CD4-positive, CD25-positive, alpha-beta regulatory T cell (primary cell): ENCODE results near the gene IL12RB1. TPM values are rescaled to one million over a fixed set of nuclear protein-coding genes. Genes with fewer than 3 reads are reported as not detected.
"Not testable (repeated sequence)": the region's sequence is repeated elsewhere in the genome, so short reads cannot be mapped to it uniquely, and the experiment has no call there.

Source experiments
- ATAC-seq, 2 donors: fragments of 150-1000 bp; cut with Tn5 transposase; one replicate each; pipeline ENCODE4 v1.10.0; 2021; ENCODE audit warnings: low read depth in 2 of 2, moderate number of reproducible peaks in 2 of 2, moderate library complexity in 1 of 2
- DNase-seq, 3 donors: peaks; one replicate each; pipeline versions ENCODE4 v3.0.0 to v3.0.0-alpha.2; 2012 to 2022; ENCODE audit warnings: mixed read lengths in 1 of 3
- H3K27ac ChIP-seq: one replicate; pipeline ENCODE4 v1.7.0; 2013; ENCODE audit warnings: mild to moderate bottlenecking, low read length; ENCODE audit not compliant: insufficient read depth, poor library complexity, severe bottlenecking
- H3K27me3 ChIP-seq: one replicate; pipeline ENCODE4 v1.7.0; 2013; ENCODE audit warnings: low read length; ENCODE audit not compliant: control insufficient read depth, insufficient read depth
- H3K36me3 ChIP-seq: one replicate; pipeline ENCODE4 v1.7.0; 2013; ENCODE audit warnings: mild to moderate bottlenecking, low read length, moderate library complexity; ENCODE audit not compliant: control insufficient read depth, insufficient read depth
- H3K4me1 ChIP-seq: 2 replicates; pipeline ENCODE4 v1.7.0; 2013; ENCODE audit warnings: mild to moderate bottlenecking, low read length; ENCODE audit not compliant: insufficient read depth, control insufficient read depth, poor library complexity, severe bottlenecking
- H3K4me3 ChIP-seq: one replicate; pipeline ENCODE4 v1.7.0; 2013; ENCODE audit warnings: low read depth, mild to moderate bottlenecking, low read length, moderate library complexity
- H3K9me3 ChIP-seq, 2 experiments: 1 replicate in 1 of 2; 2 replicates in 1 of 2; pipeline ENCODE4 v1.7.0; 2013; ENCODE audit warnings: low read length in 2 of 2, mild to moderate bottlenecking in 1 of 2, moderate library complexity in 1 of 2; ENCODE audit not compliant: control insufficient read depth in 2 of 2
- H3K27ac Mint-ChIP-seq, 3 donors: one replicate each; pipeline ENCODE4 v1.8.0; 2020 to 2022; ENCODE audit warnings: mild to moderate bottlenecking in 3 of 3, mixed read lengths in 3 of 3, moderate library complexity in 2 of 3
- H3K27me3 Mint-ChIP-seq: one replicate; pipeline ENCODE4 v1.8.0; 2022; ENCODE audit warnings: mild to moderate bottlenecking, mixed read lengths
- H3K36me3 Mint-ChIP-seq: one replicate; pipeline ENCODE4 v1.8.0; 2020; ENCODE audit warnings: mixed read lengths
- H3K4me1 Mint-ChIP-seq, 4 donors: one replicate each; pipeline ENCODE4 v1.8.0; 2020 to 2022; ENCODE audit warnings: mixed read lengths in 4 of 4, mild to moderate bottlenecking in 1 of 4
- H3K4me3 Mint-ChIP-seq, 4 donors: one replicate each; pipeline ENCODE4 v1.8.0; 2020 to 2022; ENCODE audit warnings: mild to moderate bottlenecking in 4 of 4, mixed read lengths in 4 of 4, moderate library complexity in 3 of 4
- H3K9me3 Mint-ChIP-seq, 7 donors: one replicate each; pipeline ENCODE4 v1.8.0; 2020 to 2022; ENCODE audit warnings: mixed read lengths in 7 of 7, mild to moderate bottlenecking in 3 of 7, moderate library complexity in 2 of 7
- polyA plus RNA-seq, 4 donors: library from polyadenylated mRNA; unstranded; fragments of 300-500 nt; fragmentation: Illumina TruSeq; gene quantifications; one replicate each; pipeline ENCODE4 v1.2.3, GENCODE V29; 2021
- total RNA-seq: library from RNA; stranded (reverse); gene quantifications from one replicate; pipeline ENCODE4 v1.2.3, GENCODE V29; 2022

Gene IL12RB1
- total and polyA plus RNA-seq, 5 donors from 2014 or later = 34.9 to 60.4 (median 52.0) TPM

DNA sequence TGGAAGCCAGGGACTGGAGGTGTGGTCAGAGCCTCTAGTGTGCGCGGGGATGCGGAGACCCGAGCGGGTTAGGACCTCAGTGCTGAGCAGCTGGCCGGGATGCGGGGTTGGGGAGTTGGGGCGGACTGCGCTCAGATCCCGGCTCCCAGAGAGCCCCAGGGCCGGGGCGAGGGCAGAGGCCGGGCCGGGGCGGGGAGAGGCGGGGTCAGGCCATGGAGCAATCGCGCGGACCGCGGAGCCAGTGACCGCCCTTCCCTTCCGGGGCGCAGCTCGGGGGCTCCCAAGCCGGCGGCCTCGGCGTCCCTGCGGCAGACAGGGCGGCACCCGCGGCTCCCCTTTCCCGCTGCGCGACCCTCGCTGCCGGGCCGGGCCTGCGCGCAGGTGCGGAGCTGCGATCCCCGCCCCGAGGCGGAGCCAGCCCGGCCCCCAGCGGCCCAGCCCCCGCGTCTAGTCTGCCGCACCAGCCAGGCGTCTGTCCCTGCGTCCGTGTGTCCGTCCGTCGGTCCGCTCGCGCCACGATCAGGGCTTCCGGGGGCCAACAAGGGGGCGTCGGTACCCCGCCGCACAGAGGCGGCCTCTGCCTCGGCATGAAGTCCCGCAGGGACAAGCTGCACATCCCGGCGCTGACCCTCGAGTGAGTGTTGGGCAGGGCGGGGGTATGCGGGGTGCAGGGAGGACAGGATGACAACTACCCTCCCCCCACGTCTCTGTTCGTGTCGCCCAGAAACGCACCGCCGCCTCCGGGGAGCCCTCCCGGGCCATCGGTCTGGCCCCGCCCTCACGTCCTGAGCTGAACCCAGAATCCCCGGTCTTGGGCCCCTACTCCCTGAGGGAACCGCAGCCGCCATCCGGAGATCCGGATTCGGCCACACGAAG is 23.2 kb upstream of the IL12RB1 start:
- Histone ChIP-seq H3K9me3 (no peaks in the 10 kb centered on the region), H3K27ac (peak overlapping the region; percentile 55), H3K4me1 (peaks cover 18% of the 10 kb centered on the region), H3K36me3 (no peaks in the 10 kb centered on the region), H3K27me3 (no peaks in the 10 kb centered on the region), H3K4me3 (no peak overlapping the region)
- H3K4me1 Mint-ChIP-seq = peaks cover 0 to 32% (median 16%) of the 10 kb centered on the region in 4 donors
- ATAC-seq = peak; percentile 61 to 67
- no peaks in the 10 kb centered on the region for H3K9me3 Mint-ChIP-seq
- DNase-seq = peak; percentile 34 to 44 (median 42)
- H3K36me3 Mint-ChIP-seq = peaks cover 3% of the 10 kb centered on the region
- peak overlapping the region; percentile 85 to 96 (median 86) for H3K4me3 Mint-ChIP-seq
- H3K27ac Mint-ChIP-seq = peak overlapping the region in 1 of 3 donors; percentile 93
- no peaks in the 10 kb centered on the region for H3K27me3 Mint-ChIP-seq

DNA sequence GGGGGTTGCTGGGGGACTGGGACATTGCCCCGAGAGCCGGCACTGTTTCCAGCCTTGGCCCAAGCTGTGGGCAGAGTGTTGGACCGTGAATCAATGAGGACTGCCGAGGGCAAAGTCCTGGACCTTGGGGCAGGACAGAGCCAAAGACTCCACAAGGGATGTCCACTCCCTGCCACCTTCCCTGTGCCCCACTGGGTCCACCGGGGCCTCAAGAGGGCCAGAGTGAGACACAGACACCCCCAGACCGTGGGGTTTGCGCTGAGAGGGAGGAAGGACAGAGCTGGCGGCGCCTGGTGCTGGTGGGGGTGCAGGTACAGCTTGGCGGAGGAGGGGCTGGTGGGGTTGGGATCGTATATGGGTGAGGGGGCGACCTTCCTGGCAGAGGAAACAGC is 22.6 kb upstream of the IL12RB1 start:
- Mint-ChIP-seq H3K4me1 (peaks cover 0 to 36% (median 20%) of the 10 kb centered on the region in 4 donors), H3K9me3 (no peaks in the 10 kb centered on the region), H3K36me3 (peaks cover 3% of the 10 kb centered on the region), H3K4me3 (peak overlapping the region; percentile 85 to 96 (median 86)), H3K27me3 (no peaks in the 10 kb centered on the region), H3K27ac (peak overlapping the region; percentile 76 to 98 (median 93))
- Histone ChIP-seq H3K36me3 (no peaks in the 10 kb centered on the region), H3K27ac (peak overlapping the region; percentile 55), H3K27me3 (no peaks in the 10 kb centered on the region), H3K4me3 (no peak overlapping the region), H3K9me3 (no peaks in the 10 kb centered on the region), H3K4me1 (peaks cover 24% of the 10 kb centered on the region)
- ATAC-seq (no peak), DNase-seq (no peak)

DNA sequence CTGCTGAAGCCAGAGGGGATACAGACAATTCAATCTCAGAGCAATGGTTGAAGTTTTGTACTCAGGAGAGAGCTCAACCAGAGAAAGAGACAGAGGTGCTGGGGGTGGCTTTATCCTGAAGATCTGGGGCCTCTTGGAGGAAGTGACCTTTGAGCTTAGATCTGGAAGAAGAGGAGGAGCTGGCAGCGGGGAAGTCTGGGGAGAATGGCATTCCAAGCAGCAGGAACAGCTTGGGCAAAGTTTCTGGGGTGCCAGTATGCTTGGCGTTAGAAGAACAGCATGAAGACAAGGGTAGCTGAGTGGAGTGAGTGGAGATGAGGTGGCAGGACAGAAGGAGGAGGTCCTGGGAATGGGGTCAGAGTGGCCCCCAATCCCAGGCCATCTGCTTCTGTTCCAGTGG is 22.2 kb upstream of the IL12RB1 start:
- peaks cover 28% of the 10 kb centered on the region for H3K4me1 ChIP-seq

DNA sequence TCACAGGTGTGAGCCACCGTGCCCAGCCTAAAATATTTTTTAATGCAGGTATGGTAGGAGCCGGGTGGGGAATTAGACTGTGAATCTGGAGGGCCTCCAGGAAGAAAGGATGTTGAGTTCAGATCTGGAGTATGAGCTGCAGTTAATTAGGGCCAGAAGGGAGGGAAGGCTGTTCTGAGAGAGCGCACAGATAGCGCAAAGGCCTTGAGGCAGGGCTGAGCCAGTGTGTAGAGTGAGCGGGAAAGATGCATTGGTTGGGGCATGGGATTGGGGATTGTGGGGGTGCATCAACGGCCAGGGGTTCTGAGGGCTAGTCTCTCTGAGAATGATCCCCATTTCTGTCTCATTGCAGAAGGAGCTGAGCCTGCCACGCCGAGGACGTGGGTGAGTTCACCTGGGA is 20.5 kb upstream of the IL12RB1 start:
- H3K36me3 Mint-ChIP-seq = peaks cover 3% of the 10 kb centered on the region
- DNase-seq (no peak), ATAC-seq (no peak)
- no peak overlapping the region for H3K4me3 ChIP-seq
- no peaks in the 10 kb centered on the region for H3K36me3 ChIP-seq
- H3K27me3 Mint-ChIP-seq = no peaks in the 10 kb centered on the region
- no peaks in the 10 kb centered on the region for H3K27me3 ChIP-seq
- peaks cover 25% of the 10 kb centered on the region for H3K4me1 ChIP-seq
- H3K4me3 Mint-ChIP-seq = peak overlapping the region in 3 of 4 donors; percentile 46 to 85 (median 77)
- no peaks in the 10 kb centered on the region for H3K9me3 Mint-ChIP-seq
- peaks cover 0 to 33% (median 17%) of the 10 kb centered on the region in 4 donors for H3K4me1 Mint-ChIP-seq
- no peak overlapping the region for H3K27ac ChIP-seq
- no peaks in the 10 kb centered on the region for H3K9me3 ChIP-seq
- no peak overlapping the region for H3K27ac Mint-ChIP-seq

More for the DNA sequence above, 22.2 kb upstream of the IL12RB1 start:
- no peaks in the 10 kb centered on the region for H3K9me3 ChIP-seq
- H3K4me3 ChIP-seq = no peak overlapping the region
- Mint-ChIP-seq H3K4me1 (peaks cover 0 to 36% (median 21%) of the 10 kb centered on the region in 4 donors), H3K9me3 (no peaks in the 10 kb centered on the region), H3K36me3 (peaks cover 3% of the 10 kb centered on the region), H3K27ac (peak overlapping the region; percentile 76 to 98 (median 93)), H3K27me3 (no peaks in the 10 kb centered on the region), H3K4me3 (peak overlapping the region; percentile 85 to 96 (median 86))
- DNase-seq (no peak), ATAC-seq (no peak)
- peak overlapping the region; percentile 55 for H3K27ac ChIP-seq
- no peaks in the 10 kb centered on the region for H3K27me3 ChIP-seq
- H3K36me3 ChIP-seq = no peaks in the 10 kb centered on the region

DNA sequence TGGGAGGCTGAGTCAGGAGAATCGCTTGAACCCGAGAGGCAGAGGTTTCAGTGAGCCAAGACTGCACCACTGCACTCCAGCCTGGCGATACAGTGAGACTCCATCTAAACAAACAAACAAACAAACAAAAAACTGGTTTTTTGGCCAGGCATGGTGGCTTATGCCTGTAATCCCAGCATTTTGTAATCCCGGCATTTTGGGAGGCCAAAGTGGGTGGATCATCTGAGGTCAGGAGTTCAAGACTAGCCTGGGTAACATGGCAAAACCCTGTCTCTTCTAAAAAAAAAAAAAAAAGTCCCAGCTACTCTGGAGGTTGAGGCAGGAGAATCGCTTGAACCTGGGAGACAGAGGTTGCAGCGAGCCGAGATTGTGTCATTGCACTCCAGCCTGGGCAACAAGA is 18.5 kb upstream of the IL12RB1 start:
- H3K36me3 Mint-ChIP-seq, H3K27ac ChIP-seq, H3K27me3 Mint-ChIP-seq, H3K4me3 ChIP-seq, H3K36me3 ChIP-seq, H3K27me3 ChIP-seq, H3K27ac Mint-ChIP-seq, H3K9me3 Mint-ChIP-seq, ATAC-seq, DNase-seq, H3K9me3 ChIP-seq: not testable (repeated sequence)
- H3K4me1 Mint-ChIP-seq = peaks cover 0 to 29% (median 17%) of the 10 kb centered on the region in 4 donors
- H3K4me3 Mint-ChIP-seq = peak overlapping the region in 1 of 4 donors; percentile 21
- peaks cover 20% of the 10 kb centered on the region for H3K4me1 ChIP-seq

DNA sequence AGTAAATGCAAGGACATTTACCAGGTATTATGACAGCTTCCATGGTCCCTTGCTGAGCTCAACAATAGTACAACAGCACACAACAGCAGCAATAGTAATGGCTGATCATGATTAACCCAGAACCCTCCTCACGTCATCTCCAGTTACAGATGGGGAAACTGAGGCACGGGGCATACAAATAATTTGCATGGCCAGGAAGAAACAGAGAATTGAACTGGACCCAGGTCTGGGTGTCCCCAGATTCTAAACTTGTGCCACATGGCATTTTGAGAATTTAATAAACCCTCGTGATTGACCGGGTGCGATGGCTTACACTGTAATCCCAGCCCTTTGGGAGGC is 18.0 kb upstream of the IL12RB1 start:
- H3K27me3 ChIP-seq = no peaks in the 10 kb centered on the region
- no peak for DNase-seq
- peak overlapping the region; percentile 52 for H3K4me3 ChIP-seq
- no peaks in the 10 kb centered on the region for H3K36me3 ChIP-seq
- no peaks in the 10 kb centered on the region for H3K9me3 ChIP-seq
- Mint-ChIP-seq H3K27ac (peak overlapping the region; percentile 14 to 79 (median 71)), H3K4me1 (peaks cover 0 to 30% (median 18%) of the 10 kb centered on the region in 4 donors), H3K36me3 (peaks cover 3% of the 10 kb centered on the region), H3K27me3 (no peaks in the 10 kb centered on the region), H3K9me3 (no peaks in the 10 kb centered on the region), H3K4me3 (peak overlapping the region; percentile 27 to 80 (median 78))
- H3K4me1 ChIP-seq = peaks cover 18% of the 10 kb centered on the region
- H3K27ac ChIP-seq = peak overlapping the region; percentile 41
- no peak for ATAC-seq

DNA sequence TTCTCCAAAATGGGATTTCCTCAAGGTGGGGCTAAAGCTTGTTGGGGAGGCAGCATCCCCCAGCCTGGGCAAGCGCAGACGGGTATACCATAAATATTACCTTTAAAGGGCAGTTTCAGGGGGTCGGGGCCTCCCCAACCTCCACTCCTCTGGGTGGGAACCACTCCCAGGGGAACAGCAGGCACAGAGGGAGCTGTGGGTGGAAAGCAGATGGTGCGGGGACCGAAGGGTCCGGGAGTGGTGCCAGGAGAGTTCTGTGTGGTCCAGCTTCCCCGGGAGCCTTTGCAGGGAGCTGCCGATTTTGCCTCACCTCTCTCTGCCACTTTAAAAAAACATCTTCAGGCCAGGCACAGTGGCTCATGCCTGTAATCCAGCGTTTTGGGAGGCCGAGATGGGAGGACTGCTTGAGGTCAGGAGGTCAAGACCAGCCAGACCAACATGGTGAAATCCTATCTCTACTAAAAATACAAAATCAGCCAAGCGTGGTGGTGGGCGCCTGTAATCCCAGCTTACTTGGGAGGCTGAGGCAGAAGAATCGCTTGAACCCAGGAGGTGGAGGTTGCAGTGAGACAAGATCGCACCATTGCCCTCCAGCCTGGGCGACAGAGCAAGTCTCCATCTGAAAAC is 16.3 kb upstream of the IL12RB1 start:
- no peaks in the 10 kb centered on the region for H3K27me3 Mint-ChIP-seq
- Histone ChIP-seq H3K9me3 (no peaks in the 10 kb centered on the region), H3K27me3 (no peaks in the 10 kb centered on the region), H3K27ac (no peak overlapping the region), H3K4me3 (no peak overlapping the region), H3K36me3 (no peaks in the 10 kb centered on the region), H3K4me1 (peaks cover 31% of the 10 kb centered on the region)
- peaks cover 3% of the 10 kb centered on the region for H3K36me3 Mint-ChIP-seq
- ATAC-seq = no peak
- no peak for DNase-seq
- peak overlapping the region in 3 of 4 donors; percentile 27 to 70 (median 57) for H3K4me3 Mint-ChIP-seq
- H3K9me3 Mint-ChIP-seq = no peaks in the 10 kb centered on the region
- H3K4me1 Mint-ChIP-seq = peaks cover 0 to 36% (median 20%) of the 10 kb centered on the region in 4 donors
- peak overlapping the region in 1 of 3 donors; percentile 55 for H3K27ac Mint-ChIP-seq
